ENCODE measurements around the gene CDH15. TPM values are rescaled to one million over a fixed set of nuclear protein-coding genes. Genes with fewer than 3 reads are reported as not detected.

Gene CDH15
- total and polyA plus RNA-seq, 11 donors = 0.16 to 0.32 (median 0.18) TPM; not detected in 8

- H3K4me1 ChIP-seq = no peaks in the 10 kb centered on the region
- no peaks in the 10 kb centered on the region for H3K9me3 ChIP-seq
- no peak overlapping the region for H3K27ac ChIP-seq
- H3K4me3 ChIP-seq = no peak overlapping the region
- no peak for TF ChIP-seq CTCF (IDR thresholded peaks at IDR 0.05)
- no peak for TF ChIP-seq POLR2A (IDR thresholded peaks at IDR 0.05)
- H3K27me3 ChIP-seq = peaks cover 0 to 64% (median 12%) of the 10 kb centered on the region in 9 donors
- DNase-seq (no peak), ATAC-seq (no peak)
- no peaks in the 10 kb centered on the region for H3K36me3 ChIP-seq
- intact Hi-C loops (cut with DNase I) = no loop called here
- WGBS, 4 donors = 78 to 95% (median 93%) methylated on average over 4 of the region's 4 CpGs
These were observed 36.4 kb downstream of the CDH15 start for GRCh38 chr16:89207993-89208392.

- H3K36me3 ChIP-seq = no peaks in the 10 kb centered on the region
- ATAC-seq (peak in 1 of 4 donors; percentile 9), DNase-seq (peak in 1 of 5 donors; percentile 6)
- H3K4me1 ChIP-seq = no peaks in the 10 kb centered on the region
- no peaks in the 10 kb centered on the region for H3K9me3 ChIP-seq
- H3K27ac ChIP-seq = no peak overlapping the region
- intact Hi-C loops (cut with DNase I) = loop anchor here in 5 of 10 donors (10.0 kb wide), 6 partner anchors 105 to 475 kb away; partner anchors contain the start of genes APRT (in 1 of the 5), GALNS (in 1 of the 5) and TRAPPC2L (in 1 of the 5)
- H3K27me3 ChIP-seq = peaks cover 0 to 49% (median 4%) of the 10 kb centered on the region in 9 donors
- no peak overlapping the region for H3K4me3 ChIP-seq
- no peak for TF ChIP-seq CTCF (IDR thresholded peaks at IDR 0.05)
- TF ChIP-seq POLR2A (IDR thresholded peaks at IDR 0.05) = no peak
- 59 to 68% (median 62%) methylated on average over 15 of the region's 15 CpGs for WGBS, 4 donors
These were observed 38.0 kb downstream of the CDH15 start for GRCh38 chr16:89209522-89210044.

GRCh38 chr16:89210165-89210903, 38.8 kb downstream of the CDH15 start:
- H3K9me3 ChIP-seq = no peaks in the 10 kb centered on the region
- no peak for ATAC-seq
- H3K27ac ChIP-seq = no peak overlapping the region
- TF ChIP-seq CTCF (IDR thresholded peaks at IDR 0.05) (no peak), POLR2A (IDR thresholded peaks at IDR 0.05) (no peak)
- no peak overlapping the region for H3K4me3 ChIP-seq
- no peaks in the 10 kb centered on the region for H3K4me1 ChIP-seq
- DNase-seq = no peak
- no peaks in the 10 kb centered on the region for H3K36me3 ChIP-seq
- intact Hi-C loops (cut with DNase I) = loop anchor here in 5 of 10 donors (10.0 kb wide), 6 partner anchors 106 to 476 kb away; partner anchors contain the start of genes APRT (in 1 of the 5), GALNS (in 1 of the 5) and TRAPPC2L (in 1 of the 5)
- peaks cover 0 to 43% (median 0%) of the 10 kb centered on the region in 9 donors for H3K27me3 ChIP-seq
- WGBS, 4 donors = 74 to 78% (median 75%) methylated on average over 11 of the region's 11 CpGs

GRCh38 chr16:89210904-89211515, 39.5 kb downstream of the CDH15 start:
- Histone ChIP-seq H3K4me3 (no peak overlapping the region), H3K27me3 (peaks cover 0 to 37% (median 0%) of the 10 kb centered on the region in 9 donors), H3K9me3 (no peaks in the 10 kb centered on the region), H3K4me1 (peaks cover 0 to 5% (median 2%) of the 10 kb centered on the region in 12 donors), H3K27ac (no peak overlapping the region), H3K36me3 (no peaks in the 10 kb centered on the region)
- no peak for ATAC-seq
- no peak for DNase-seq
- TF ChIP-seq POLR2A (IDR thresholded peaks at IDR 0.05) (no peak), CTCF (IDR thresholded peaks at IDR 0.05) (no peak)
- intact Hi-C loops (cut with DNase I) = loop anchor here in 5 of 10 donors (10.0 kb wide), 6 partner anchors 106 to 476 kb away; partner anchors contain the start of genes APRT (in 1 of the 5), GALNS (in 1 of the 5) and TRAPPC2L (in 1 of the 5)
- WGBS, 4 donors = 62 to 67% (median 66%) methylated on average over 8 to 15 of the region's 15 CpGs

Data from heart left ventricle (tissue), 16 donors.